NCI-H2196 (cell line): ENCODE measurements around the gene SLC6A3.
"Not testable (repeated sequence)": the region's sequence is repeated elsewhere in the genome, so short reads cannot be mapped to it uniquely, and the experiment has no call there.

Experiments used
- DNase-seq: peaks from one replicate; lab custom pipeline; 2025; ENCODE audit not compliant: unreplicated experiment; lab: John Stamatoyannopoulos, UW

The SLC6A3 gene

DNA sequence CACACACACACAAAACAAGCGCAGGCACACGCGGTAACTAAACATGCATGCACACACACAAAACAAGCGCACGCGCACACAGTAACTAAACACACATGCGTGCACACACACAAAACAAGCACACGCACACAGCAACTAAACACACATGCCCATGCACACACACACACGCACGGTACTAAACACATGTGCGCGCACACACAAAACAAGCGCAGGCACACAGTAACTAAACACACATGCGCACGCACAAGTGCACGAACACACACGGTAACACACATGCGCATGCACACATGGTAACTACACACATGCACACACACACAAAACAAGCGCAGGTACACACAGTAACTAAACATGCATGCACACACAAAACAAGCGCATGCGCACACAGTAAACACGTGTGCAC lies 19.9 kb upstream of the SLC6A3 start:
- DNase-seq: no peak

DNA sequence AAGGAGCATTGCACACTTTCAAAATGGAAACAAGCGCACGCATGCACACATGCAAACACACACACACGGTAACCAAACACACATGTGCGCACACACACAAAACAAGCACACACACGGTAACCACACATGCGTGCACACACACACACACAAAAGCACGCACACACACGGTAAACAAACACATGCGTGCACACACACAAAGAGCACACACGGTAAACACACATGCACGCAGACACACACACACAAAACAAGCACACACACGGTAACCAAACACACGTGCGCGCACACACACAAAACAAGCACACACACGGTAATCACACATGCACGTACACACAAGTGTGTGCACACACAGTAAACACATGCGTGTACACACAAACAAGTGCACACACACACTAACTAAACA lies 19.3 kb upstream of the SLC6A3 start:
- DNase-seq: no peak

- no peak for DNase-seq
Observed at GRCh38 chr5:1464096-1464446, 18.8 kb upstream of the SLC6A3 start.

DNA sequence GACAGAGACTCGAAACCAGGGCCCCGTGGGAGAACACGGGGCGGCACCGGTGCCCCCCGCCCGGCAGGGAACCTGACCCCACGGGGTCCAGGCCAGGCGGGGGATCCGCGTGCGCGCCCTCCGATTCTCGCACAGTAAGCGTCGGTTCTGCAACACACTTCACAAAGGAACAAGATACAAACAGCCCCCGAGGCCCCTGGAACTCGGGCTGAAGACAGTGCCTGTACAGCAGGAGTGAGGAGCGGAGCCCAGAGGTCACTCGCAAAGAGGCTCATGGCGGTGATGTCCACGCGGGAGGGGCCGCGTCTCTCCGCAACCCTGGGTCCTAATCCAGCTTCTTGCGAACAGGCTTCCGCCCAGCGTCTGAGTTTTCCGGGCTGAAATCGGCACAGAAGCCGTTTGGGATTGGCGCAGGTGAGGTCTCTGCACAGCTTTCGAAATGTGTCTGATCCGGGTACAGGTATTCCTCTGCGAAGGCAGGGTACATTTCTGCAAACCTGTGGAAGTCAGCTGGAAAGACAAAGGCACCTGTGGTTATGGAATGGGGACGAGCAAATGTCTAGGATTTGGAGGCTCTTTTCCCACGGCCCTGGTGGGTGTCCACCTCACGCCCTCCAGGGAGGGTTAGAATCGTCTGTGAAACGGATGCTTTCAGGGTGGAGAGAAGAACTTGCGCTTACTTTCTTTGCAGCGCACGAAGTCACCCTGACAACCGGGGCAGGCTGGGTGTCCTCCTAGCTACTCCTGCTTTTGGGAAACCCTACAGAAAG lies 18.3 kb upstream of the SLC6A3 start:
- no peak for DNase-seq

GRCh38 chr5:1462358-1462757 lies 17.1 kb upstream of the SLC6A3 start:
- DNase-seq: no peak

DNA sequence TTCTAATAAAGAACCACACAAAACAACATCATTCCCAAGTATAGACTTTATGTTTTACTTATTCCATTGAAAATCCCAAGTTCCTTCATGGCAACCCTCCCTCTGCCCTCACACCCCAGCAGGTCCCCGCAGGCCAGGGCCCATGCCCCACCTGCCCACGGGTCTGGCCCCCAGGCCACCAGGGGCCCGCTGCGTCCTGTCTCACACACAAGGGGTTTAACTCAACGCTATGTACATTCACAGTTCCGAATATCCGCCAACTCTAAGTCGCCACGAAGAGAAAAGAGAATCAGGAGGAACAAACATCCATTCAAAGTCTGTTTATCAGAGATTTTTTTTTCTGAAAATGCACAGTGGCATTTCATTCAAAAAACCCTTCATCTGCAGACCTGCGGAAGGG lies 16.2 kb upstream of the SLC6A3 start:
- no peak for DNase-seq

DNA sequence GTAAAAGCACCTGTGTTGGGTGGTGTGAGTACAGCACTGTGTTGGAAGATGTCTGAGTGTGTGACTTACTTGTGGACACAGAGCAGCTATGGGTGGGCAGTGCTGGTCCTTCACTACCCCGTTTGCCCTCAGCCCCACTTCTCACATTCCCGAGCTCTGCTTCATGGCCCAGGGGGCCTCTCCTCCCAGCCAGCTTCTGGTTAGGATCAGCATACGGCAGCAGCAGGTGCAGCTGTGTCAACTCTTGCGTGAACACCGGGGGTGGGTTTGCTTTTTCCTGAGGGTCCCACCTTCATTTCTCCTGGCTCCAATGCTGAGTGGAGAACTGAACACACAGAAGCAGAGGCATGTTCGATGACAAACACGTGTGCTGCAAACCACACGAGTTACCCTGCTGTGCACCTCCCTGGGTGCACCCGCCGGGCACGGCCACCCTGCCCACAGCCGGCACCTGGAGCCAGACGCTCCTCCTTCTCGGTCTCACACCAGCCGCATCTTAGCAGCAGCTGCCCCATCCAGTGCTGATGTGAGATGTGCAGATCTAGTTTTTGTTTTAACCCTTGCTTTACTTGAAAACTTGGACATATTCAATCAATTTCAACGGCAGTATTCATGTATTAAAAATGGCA lies 14.9 kb upstream of the SLC6A3 start:
- no peak for DNase-seq

GRCh38 chr5:1459435-1459834 lies 14.2 kb upstream of the SLC6A3 start:
- DNase-seq: not testable (repeated sequence)

DNA sequence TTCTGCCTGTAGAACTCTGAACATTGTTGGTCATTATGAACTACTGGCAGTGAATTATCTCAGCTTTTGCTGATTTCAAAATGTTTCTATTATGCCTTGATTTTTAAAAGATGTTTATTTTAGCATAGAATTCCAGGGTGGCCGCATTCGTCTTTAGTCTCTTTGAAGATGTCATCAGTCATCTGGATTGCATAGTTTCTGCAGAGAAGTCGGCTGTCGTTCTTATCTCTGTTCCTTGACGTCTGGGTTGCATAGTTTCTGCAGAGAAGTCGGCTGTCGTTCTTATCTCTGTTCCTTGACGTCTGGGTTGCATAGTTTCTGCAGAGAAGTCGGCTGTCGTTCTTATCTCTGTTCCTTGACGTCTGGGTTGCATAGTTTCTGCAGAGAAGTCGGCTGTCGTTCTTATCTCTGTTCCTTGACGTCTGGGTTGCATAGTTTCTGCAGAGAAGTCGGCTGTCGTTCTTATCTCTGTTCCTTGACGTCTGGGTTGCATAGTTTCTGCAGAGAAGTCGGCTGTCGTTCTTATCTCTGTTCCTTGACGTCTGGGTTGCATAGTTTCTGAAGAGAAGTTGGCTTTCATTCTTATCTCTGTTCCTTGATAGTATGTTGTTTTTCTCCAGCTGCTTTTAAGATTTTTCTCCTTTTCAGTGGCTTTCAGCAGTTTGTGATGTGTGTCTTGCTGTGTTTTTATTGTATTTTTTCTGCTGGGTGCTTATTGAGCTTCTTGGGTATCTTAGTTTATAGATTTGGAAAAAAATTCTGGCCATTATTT lies 11.1 kb upstream of the SLC6A3 start:
- DNase-seq: not testable (repeated sequence)

- no peak for DNase-seq
Observed at GRCh38 chr5:1453613-1454012, 8.4 kb upstream of the SLC6A3 start.

DNA sequence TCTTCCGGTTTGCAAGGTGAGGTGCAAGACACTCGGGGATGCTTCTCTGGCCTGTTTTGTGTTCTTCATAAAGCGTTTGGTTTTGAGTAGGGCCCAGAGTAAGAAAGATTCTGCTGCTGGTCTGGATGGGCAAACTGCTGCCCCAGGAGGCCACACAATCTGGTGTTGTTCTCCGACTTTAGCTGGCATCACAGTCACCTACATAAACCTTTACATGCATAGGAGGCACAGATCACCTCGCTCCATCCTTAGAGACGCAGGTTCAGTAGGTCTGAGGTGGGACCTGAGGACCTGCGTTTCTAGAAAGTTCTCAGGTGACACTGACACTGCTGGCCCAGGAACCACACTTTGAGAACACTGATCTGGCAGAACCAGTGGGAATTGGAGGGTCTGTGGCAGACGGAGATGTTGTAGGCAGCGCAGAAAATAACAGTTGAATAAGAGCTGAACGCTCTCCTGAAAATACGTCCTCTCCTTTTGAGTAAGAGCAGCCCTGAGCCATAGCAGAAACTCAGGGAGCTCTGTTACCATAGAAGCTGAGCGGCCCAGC lies 3.9 kb upstream of the SLC6A3 start:
- DNase-seq: no peak

DNA sequence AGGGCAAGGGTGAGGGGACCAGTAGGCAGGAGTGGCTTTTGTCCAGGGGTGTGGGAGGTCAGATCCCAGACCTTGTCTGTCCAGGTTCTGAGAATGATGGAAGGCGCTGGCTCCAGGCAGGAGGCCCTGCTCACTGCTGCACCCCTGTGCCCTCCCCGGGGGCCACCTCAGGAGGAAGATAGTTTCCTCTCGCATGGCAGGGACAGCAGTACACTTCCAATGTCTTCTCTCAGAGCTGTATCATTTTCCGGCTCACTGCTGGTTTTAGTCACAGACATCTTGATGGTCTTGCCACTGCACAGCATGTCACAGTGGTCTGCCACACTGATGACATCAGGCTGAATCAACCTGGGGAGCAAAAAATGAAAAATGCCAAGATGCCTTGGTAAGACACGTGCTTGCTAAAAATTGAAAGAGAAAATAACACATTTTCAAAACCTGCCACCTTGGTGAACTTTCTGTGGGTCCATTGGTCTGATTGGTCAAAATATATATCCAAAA lies 3.3 kb upstream of the SLC6A3 start:
- no peak for DNase-seq

GRCh38 chr5:1447671-1448361 lies 2.6 kb upstream of the SLC6A3 start:
- DNase-seq: no peak

DNA sequence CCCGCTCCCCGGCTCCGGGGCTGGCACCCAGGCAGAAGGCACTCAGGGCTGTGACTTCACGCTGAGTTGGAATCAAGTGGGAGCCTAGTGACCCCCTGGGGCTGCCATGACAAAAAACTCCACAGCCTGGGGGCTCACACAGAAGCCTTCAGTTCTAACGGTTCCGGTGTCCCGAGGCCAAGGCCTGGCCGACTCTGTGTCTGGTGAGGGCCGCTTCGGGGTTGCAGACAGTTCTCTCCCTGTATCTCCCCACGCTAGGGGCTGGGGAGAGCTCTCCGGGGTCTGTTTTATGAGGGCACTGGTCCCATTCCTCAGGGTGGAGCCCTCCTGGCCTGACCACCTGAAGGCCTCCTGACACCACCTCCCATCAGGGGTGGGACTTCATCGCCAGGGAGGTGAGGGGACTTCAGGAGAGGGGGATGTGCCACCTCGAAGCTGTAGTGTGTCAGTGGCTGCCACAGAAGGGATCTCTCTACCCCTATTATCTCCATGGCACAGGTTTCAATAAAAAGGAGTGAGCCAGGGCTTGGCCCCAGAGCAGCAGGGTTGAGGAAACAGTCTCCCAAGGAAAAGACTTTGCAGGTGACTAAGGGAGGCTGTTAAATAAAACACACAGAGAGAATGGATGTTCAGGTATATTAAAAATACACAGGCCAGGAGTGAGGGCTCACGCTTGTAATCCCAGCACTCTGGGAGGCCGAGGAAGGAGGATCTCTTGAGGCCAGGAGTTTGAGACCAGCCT lies 1.5 kb upstream of the SLC6A3 start:
- DNase-seq: no peak

DNA sequence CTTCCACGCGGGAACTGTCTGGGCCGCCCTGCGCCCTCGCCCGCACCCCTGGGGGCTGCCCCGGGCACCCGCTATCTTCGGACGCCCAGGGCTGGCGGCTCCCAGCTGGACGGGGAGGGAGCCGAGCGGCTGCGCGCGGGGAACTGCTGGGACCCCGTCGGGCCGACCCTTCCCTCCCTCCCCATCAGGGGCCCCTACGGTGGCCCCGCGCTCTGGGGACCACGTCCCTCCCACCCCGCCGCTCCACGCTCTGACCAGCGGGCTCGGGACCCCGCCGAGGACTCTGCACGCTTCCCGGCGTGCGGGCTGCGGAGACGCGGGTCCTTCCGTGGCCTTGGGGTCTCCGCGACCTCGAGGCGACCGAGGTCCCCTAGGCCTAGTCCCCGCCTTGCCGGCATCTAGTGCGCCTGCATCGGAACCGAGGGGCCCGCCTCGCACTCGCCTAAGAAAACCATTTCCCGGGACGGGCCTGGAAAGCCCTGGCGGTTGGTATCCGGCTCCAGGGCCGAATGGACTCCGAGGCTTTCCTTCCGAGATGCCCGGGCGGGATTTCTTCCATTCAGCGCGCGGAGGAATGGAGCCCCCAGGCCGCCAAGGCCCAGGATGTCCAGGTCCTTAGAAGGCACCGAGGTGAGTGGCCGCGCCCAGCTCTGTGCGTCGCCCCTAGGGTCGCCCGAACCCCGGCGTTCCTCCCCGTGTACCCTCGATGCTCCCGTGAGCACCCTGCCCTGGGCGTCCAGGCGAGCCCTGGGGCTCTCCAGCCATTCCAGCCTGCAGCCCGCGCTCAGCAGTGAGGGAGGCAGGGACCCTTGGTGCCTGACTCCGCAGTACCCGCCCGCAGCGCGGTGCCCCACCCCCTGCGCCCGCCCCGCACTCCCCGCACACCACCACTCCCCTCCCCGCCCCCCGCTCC lies 705 bp upstream of the SLC6A3 start:
- no peak for DNase-seq

- no peak for DNase-seq
Observed at GRCh38 chr5:1444361-1445189, 665 bp downstream of the SLC6A3 start.

DNA sequence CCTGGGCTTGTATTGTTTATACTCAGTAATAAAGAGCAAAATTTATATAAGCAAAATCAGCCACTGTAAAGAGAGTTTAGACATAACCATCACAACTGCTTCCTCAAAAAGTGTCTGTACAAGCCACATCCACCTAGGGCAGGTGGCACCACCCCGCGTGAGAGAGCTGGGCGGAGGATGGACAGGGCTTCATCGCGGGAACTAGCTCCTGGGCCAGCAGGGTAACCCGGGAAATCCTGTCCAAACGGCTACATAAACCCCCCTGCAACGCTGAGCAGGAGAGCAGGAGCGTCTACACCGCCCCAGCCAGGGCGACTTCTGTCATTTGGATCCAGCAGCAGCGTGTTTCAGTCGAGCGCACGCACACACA lies 1.3 kb downstream of the SLC6A3 start:
- DNase-seq: no peak

- no peak for DNase-seq
Observed at GRCh38 chr5:1443171-1443570, 2.1 kb downstream of the SLC6A3 start.
